ENCODE results near the gene LYPD1. TPM values are rescaled to one million over a fixed set of nuclear protein-coding genes. Genes with fewer than 3 reads are reported as not detected.

The LYPD1 gene
- total and polyA plus RNA-seq, 3 donors from 2014 or later = 0.50 to 11.2 (median 1.3) TPM

- TF ChIP-seq POLR2A (IDR thresholded peaks at IDR 0.05) (no peak), CTCF (IDR thresholded peaks at IDR 0.05) (no peak)
- H3K4me3 ChIP-seq = no peak overlapping the region
- no peaks in the 10 kb centered on the region for H3K36me3 ChIP-seq (ENCODE audit: low read depth, missing control alignments)
- DNase-seq = no peak
- H3K9me3 ChIP-seq = no peaks in the 10 kb centered on the region
- no peaks in the 10 kb centered on the region for H3K27me3 ChIP-seq
- H3K27ac ChIP-seq = no peak overlapping the region
- WGBS, 2 donors = 91 to 94% methylated on average over 6 of the region's 6 CpGs
- intact Hi-C loops (cut with DNase I; ENCODE audit: low total_unique reads) = no loop called here
- no peaks in the 10 kb centered on the region for H3K4me1 ChIP-seq
These were observed 74.8 kb downstream of the LYPD1 start for GRCh38 chr2:132595186-132595585.

All from testis (tissue), 3 donors.